IPS DF 4.7 (cell line): ENCODE measurements around the gene ZFP92.

Experiments
- DNase-seq: peaks from one replicate; pipeline ENCODE4 v3.0.0-alpha.2; 2013; ENCODE audit warnings: low spot score; ENCODE audit errors: extremely low read depth

The ZFP92 gene

DNA sequence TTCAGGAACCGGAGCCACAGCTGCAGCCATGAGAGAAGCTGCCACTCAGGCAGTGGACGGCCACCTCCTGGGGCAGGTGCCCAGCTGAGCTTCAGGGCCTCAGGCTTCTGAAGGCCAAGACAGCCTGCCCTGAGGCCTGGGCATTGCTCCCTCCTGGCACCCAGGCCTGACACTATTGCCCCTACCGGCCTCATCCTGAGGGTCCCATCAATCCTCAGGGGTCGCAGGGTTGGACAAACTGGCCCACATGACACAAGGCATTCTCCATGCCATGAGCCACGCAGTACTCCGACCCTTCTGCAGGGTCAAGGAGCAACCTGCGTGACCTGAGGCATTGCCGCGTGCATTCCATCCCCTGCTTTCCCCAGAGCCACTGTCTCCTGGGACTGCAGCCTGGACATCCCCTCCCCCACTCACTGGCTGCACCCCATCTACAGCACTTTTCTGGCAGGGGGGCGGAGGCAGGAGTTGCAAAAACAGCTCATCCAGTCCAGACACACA lies 3.0 kb upstream of the ZFP92 start:
- DNase-seq: no peak

DNA sequence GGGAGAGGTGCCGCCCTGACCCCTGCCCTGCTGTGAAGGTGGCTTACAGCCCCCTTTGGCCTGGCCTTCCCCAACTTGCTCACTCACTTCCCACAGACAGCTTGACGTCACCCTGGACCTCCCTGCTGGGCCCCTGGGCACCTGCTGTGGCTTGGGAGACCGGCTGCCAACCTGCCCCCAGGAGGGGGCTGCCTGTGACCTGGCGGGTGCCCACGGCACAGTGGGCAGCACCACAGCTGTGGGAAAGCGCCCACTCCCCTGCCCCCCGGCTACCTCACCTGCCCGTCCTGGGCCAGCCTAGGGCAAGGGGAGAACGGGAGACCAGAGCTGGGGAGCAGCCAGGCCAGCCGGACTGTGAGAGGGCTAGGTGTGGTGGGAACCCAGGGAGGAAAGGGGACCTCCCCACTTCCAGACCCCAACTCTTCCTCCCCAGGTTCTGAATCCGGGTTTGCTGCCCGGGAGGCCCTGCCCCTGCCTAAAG lies 2.4 kb upstream of the ZFP92 start:
- no peak for DNase-seq

DNA sequence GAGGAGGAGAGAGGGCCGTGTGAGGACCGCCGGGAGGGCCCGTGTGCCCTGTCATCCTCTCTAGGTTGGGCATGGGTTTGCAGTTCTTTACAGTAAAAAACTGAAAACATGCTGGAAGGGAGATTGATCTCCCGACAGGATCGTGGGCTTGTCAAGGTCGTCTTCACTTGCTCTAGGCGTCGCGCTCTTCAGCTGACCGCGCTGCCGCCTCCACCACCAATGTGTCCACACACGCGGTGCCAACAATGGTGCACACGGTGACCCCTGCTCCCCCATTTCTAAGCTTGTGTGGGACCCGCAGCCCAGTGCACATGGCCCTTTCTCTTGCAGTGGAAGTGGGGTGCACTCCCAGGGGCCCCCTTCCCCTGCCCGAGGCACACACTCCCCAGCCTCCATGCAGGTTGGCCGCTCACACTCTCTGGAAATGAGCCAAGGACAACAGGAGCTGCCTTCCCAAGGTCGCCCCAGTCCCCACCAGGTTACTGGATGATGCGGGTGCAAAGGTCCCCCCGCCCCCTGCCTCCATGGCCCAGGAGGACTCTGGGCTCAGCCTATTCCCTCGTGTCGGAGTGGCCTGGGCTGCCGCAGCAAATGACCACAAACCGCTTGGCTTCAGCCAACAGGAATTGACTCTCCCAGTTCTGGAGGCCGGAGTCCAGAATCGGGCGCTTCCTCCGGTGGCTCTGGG lies 1.7 kb upstream of the ZFP92 start:
- no peak for DNase-seq

DNA sequence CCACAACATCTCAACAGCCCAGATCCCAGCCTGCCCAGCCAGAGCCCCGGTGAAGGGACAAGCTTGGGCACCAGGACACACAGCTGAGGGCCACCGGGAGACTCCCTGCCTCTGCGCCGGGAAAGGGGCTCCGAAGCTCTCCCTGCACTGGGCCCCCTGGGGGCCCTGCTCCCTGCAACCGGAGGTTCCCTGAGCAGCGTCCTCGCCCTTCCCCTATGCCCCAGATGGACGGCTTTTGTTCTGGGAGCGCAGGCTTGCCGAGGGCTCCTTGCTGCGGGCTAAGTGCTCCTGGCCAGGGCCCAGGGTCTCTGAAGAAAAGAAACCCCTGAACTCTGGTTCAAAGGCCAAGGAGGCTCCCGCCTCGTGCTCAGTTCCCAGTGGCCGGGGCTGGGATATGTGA lies 899 bp upstream of the ZFP92 start:
- no peak for DNase-seq

DNA sequence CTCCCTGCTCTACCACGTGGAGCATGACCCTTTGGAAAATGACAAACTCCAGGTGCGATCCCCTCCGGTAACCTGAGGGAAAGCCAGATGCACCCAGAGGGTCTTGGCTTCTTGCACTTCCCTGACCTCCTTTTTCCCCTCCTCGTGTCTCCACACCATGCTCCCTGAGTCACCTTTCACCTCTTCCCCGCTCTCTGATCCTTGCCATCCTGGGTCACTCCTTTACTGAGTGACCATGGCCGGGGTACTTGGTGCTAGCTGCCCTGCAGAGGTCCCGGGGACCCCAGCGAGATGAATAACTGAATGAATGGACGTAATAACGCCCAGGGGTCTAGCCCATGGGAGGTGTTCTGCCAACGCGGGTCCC lies 401 bp upstream of the ZFP92 start:
- DNase-seq: no peak

DNA sequence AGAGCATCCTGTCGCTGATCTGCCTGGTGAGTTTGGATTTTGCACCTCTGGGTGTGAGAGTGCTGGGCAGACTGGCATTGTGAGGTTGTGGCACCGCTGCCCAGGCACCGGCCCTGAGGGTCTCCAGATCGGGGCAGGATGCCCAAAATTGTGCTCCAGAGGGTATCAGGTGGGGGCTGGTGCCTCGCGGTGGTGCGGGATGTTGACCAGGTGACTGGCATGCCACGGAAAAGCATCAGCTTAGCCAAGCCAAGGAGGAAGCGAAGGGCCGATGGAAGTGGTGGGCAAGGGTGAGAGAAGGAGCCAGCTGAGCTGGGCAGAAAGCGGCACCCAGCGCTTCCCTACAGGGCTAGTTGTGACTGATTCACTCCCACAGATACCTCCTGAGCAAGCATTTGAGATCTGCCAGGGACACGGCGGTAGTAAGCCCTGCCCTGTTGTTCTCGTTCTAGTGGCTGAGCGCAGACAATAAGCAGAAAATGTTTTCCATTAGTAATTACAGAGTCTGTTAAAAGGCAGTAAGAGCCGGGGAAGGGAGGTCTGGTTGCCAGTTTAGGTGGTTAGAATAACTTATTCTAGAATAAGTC lies 809 bp downstream of the ZFP92 start:
- no peak for DNase-seq

DNA sequence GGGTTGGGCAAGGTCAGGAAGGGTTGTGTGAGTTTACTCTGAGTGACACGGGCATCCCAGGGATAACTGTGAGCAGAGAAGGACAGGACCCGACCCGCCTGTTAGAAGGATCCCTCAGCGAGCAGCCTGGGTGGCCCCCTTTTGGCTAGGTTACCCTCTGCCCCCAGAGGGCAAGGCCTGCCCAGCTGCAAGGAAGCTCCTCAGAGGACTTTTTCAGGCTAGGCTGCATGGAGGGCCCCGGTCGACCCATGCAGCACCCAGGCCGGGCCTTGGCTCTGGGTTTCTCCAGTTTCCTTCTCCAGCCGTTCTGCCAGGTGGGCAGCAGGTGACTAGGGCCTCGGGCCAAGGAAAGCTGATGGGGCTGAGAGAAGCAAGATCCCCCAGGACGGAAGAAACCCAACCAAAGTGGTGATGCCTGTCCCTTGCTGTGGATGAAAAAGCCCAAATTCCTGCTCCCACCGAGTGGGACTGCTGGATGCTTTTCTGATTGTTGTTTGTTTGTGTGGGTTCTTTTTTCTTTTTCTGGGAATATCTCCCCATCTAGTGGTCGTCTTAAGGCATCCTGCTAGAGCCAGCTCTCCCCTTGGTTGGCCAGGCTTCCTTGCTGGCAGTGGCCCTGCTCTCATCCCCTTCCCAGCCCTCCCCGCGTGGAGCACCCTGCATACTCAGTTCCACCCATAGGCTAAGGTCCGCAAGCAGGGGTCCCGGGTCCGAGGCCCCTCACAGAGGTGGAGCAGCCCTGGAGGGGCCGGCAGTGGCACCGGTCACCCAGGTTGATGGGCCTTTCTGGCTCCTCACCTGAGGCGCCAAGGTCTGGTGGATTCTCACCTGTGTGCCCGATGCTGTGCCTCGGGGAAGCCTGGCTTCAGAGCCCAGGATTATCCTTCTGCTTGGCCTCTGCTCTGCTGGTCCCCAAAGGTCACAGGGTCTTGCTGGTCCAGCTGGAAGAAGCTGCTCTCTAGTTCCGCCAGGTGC lies 1.8 kb downstream of the ZFP92 start:
- no peak for DNase-seq

DNA sequence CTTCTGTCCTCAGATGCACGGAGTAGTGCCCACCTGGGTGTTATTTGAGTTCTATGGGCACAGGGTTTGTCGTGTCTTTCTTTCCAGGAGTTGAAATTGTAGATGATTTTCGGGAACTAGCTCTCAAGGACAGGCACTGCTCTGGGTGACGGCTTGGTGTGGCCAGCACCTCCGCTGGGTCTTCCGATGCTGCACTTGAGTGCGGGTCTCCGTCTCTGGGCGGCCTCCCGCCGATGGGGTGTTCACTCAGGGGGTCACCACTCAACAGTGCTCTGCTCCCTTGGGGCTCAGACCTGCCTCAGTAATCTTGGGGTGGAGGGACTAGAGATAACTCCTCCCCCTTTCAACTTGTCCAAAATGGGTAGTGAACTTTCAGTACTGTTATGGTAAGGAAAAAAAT lies 2.5 kb downstream of the ZFP92 start:
- DNase-seq: no peak

DNA sequence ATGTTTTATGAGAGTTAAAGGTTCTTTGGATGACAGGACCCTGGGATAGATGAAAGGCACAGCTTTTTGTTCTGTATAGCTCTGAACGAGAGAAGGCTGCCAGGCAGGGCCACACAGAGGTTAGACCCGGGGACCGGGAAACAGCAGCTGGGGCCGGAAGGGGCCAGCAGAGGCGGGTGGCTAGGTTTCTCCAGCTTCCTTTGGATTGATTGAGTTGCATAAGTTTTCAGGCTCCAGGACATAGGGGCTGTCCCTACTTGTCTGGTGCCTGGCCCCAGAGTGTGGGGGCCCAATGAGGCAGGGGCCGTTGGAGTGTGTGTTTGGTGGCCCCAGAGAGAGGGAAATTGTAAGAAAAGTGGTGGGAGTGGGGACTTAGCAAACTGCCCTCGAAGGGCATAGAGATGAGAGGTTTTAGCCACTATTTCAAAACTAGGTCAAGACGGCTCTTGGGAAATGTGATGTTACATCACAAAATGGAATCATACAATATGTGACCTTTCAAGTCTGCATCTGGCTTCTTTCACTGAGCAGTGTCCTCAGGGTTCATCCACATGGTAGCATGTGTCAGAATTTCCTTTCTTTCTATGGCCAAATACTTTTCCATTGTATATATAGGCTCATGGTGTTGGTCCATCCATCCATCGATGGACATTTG lies 3.7 kb downstream of the ZFP92 start:
- DNase-seq: no peak

DNA sequence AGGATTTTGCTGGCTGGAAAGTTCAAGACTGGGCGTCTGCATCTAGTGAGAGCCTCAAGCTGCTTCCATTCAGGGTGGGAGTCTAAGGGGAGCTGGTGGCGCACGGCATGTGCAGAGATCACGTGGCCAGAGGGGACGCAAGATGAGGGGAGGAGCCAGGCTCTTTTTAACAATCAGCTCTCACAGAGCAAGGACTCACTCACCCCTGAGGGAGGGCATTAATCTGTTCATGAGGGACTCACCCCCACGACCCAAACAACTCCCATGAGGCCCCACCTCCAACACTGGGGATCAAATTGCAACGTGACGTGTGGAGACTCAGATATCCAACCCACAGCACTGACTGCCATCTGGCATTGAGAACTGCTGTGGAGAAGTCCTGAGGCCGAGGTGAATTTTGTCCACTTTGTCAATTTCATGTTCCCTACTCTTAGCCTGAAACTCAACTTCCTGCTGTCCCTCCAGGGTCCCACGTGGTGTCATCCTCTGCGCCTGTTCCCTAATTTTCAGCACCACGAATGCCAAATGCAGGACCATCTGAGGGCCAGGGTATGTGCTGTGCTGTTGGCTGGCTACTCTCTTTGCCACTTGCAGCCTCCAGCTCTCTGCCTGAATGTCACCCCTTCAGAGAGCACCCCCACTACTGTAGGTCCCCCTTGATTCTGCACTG lies 5.6 kb downstream of the ZFP92 start:
- DNase-seq: no peak

DNA sequence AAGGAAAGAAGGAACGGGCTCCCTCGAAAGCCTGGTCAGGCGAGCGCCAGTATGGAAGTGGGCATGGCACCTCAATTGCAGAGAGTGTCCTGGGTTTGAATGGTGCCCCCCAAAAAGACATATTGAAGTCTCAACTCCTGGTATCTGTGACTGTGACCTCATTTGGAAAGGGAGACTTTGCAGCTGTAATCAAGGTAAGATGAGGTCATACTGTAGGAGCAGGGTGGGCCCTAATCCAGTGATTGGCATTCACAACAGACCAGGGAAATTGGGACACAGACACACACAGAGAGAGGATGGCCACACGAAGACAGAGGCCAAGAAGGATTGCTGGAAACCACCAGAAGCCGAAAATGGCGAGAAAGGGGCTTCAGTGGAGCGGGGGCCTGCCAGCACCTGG lies 6.4 kb downstream of the ZFP92 start:
- no peak for DNase-seq

DNA sequence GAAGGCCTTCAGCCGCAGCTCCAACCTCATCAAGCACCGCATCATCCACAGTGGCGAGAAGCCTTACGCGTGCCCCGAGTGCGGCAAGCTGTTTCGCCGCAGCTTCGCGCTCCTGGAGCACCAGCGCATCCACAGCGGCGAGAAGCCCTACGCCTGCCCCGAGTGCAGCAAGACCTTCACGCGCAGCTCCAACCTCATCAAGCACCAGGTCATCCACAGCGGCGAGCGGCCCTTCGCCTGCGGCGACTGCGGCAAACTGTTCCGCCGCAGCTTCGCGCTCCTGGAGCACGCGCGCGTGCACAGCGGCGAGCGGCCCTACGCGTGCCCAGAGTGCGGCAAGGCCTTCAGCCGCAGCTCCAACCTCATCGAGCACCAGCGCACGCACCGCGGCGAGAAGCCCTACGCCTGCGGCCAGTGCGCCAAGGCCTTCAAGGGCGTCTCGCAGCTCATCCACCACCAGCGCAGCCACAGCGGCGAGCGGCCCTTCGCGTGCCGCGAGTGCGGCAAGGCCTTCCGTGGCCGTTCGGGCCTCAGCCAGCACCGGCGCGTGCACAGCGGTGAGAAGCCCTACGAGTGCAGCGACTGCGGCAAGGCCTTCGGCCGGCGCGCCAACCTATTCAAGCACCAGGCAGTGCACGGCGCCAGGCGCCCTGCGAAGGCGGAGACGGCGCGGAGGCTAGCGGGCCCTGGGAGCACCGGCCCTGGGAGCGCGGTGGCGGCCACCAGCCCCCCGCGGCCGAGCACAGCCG lies 9.8 kb downstream of the ZFP92 start:
- DNase-seq: no peak

DNA sequence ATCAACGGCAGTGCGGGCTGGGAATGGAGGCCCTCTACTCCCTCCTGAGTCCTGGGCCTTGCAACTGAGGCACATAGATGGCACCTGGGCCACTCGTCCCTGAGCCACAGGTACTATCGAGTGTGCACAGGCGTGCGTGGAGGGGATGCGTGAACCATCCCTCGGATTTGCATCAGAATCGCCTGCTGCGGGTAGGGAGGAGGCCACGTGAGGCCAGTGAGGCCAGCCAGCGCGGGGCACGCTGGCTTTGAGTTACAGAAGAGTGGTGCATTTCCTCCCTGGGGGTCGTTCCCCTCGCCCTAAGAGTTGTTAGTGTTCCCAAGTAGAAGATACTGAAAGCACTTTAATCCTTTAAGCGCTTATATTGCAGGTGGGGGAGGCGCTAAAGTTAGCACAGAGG lies 10.6 kb downstream of the ZFP92 start:
- DNase-seq: no peak

DNA sequence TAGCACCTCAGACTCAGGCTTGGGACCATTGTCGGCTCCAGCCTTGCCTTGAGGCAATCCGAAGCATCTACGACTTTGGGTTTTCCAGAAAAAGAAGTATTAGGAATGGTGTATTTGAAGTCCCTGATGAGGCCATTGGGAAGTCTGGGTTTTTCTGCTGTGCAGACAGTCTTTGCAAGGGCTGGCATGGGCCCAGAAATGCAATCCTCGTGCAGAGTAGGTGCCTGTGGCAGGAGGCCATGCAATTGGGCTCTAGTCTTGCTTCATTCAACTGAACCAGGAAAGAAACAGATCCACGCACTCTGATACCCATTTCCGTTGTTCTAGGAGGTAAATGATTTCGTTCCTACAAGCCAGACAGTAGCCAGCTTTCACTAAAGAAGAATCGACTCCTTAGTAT lies 12.4 kb downstream of the ZFP92 start:
- no peak for DNase-seq

DNA sequence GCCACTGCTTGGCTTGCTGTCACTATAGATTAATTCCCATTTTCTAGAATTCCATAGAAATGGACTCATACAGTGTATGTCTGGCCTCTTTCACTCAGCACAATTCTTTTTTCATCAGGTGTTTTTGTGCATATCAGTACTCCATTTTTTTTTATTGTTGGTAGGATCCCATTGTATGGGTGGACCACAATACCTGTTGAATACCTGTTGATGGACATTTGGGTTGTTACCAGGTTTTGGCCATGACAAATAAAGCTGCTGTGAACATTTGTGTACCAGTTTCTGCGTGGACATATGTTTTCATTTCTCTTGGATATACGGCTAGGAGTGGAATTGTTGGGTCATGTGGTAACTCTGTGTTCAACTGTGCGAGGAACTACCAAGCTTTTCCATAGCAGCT lies 14.9 kb downstream of the ZFP92 start:
- no peak for DNase-seq

DNA sequence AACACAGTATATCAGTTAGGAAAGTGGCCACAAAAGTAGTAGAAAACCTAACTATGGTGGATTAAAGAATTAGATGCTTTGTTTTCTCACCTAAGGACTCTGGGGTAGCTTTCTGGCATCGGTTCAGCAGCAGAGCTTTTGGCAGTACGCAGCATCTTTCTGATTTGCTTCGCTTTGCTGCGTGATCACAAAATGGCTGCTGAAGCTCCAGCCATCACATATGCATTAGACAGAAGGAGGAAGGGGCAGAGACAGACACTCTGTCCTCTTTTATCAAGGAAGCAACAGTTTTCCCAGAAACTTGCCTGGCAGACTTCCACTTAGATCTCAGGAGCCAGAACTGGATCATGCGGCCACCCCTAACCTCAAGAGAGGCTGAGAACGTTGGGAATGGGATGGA lies 19.5 kb downstream of the ZFP92 start:
- no peak for DNase-seq

DNA sequence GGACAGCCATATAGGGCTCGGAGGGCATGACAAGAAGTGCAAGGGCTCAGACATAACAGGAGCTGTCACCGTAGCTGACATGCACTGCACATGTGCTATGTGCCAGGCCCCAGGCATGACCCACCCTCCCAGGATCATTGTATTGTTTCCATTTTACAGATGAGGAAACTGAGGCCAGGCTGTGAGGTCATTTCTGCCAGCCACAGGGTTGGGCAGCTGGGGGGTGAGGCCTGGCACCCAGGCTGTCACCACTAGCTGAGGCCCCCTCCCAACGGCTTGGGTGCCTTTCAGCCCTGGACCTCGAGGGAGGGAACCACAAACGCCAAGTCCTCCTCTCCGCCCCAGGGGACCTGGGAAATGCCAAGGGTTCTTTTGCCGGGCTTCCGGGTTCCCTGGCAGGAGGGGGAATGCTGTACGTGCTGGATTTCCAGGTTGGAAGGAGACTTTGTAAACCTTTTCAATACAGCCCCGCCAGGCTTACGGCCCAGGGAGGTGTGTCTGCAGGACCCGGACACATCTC lies 21.9 kb downstream of the ZFP92 start:
- no peak for DNase-seq

DNA sequence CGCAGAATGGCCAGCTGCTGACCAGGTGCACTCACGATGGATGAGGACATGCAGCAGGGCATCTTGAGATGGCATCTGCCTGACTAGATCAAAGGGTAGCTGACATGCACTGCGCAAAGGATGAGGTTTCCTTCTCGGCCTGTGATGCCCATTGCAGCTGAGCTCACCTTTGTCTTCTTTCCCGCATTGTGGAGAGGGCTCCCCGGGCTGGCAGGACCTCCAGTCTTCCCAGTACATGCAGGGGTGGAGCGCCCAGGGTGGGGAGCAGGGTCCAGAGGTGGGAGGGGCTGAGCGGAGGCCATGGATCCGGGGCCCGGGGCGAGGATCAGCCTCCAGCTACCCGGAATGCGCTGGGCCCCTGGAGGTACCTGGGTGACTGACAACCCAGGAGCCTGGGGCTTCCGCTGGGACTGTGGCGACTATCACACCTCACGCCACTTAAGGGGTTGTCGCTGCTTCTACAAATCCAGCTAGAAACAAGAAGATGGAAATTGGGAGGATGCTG lies 22.6 kb downstream of the ZFP92 start:
- DNase-seq: no peak

DNA sequence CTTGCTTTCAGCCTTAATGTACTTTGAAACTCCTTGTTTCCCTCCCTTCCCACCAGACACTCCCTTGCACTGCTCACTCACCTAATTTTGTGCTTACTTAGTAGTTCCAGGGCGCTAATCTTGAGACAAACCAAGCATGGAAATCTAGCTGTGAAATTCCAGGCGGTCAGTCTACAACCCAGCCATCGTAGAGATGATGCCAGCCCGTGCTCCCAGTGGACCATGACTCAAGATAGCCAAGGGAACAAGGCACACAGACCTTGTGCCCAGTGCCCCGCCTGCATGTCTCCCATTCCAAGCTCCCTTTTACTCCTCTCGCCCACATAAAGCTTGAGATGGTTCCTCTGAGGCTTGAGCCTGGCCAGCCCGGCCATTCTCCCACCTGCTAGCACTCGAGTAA lies 23.5 kb downstream of the ZFP92 start:
- DNase-seq: no peak

DNA sequence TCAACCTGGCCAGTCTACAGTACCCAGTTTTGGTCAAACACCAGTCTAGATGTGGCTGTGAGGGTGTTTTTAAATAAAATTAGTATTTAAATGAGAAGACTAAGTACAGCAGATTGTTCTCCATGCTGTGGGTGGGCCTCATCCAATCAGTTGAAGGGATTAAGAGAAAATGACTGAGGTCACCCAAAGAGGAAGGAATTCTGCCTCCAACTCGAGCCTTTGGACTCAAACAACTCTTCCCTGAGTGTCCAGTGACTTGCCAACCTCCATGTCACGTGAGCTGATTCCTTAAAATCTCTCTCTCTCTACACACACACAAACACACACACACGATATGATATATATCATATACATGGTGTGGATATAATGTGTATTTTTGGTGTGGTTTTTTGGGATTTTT lies 24.6 kb downstream of the ZFP92 start:
- no peak for DNase-seq
